Motor neuron (in vitro differentiated cells): ENCODE results near the gene MEGF11. TPM values are rescaled to one million over a fixed set of nuclear protein-coding genes. Genes with fewer than 3 reads are reported as not detected.
"Not testable (repeated sequence)": the region's sequence is repeated elsewhere in the genome, so short reads cannot be mapped to it uniquely, and the experiment has no call there.

Source experiments
- ATAC-seq, 8 experiments: fragments of 200-7000 bp; cut with Tn5 transposase; replicated peaks in 6 of 8; 2 replicates each; pipeline ENCODE4 v1.8.0; 2021; ENCODE audit warnings: mild to moderate bottlenecking in 8 of 8, moderate library complexity in 8 of 8
- H3K27ac ChIP-seq, 2 donors: fragments of 250-450 bp; sonication (Bioruptor Pico); 2 replicates each; pipeline ENCODE4 v1.9.0; 2021; ENCODE audit warnings: antibody characterized with exemption in 2 of 2, mild to moderate bottlenecking in 2 of 2, moderate library complexity in 1 of 2
- H3K4me1 ChIP-seq, 2 donors: fragments of 250-450 bp; sonication (Bioruptor Pico); replicated peaks in 1 of 2; 2 replicates each; pipeline ENCODE4 v1.6.1; 2021; ENCODE audit warnings: antibody characterized with exemption in 2 of 2, mild to moderate bottlenecking in 2 of 2, moderate library complexity in 1 of 2
- H3K4me3 ChIP-seq, 5 donors: fragments of 250-450 bp; sonication (Bioruptor Pico); 2 replicates each; pipeline ENCODE4 v1.9.0; 2021; ENCODE audit warnings: antibody characterized with exemption in 5 of 5, mild to moderate bottlenecking in 5 of 5, moderate library complexity in 4 of 5
- WGBS, 10 experiments: fragments of 450-650 bp; shearing (Covaris generic); methylation state at CpG; one replicate each; pipeline ENCODE4 v1.0.0; 2022; 5-methylcytosine and 5-hydroxymethylcytosine counted together
- in situ Hi-C, 9 experiments: fragments of 400-800 bp; cut with MboI; loops; one replicate each; pipeline ENCODE4 v1.15.0; 2021; ENCODE audit warnings: low sequenced_read_pairs in 9 of 9, low pct_unique_long_range_greater_than_20kb in 2 of 9; ENCODE audit not compliant: unreplicated experiment in 9 of 9
- total RNA-seq, 8 experiments: library from RNA; unstranded; fragments of 300-600 nt; gene quantifications; 2 replicates each; pipeline versions ENCODE4 v1.2.3 to v1.2.4, GENCODE V29; 2022

MEGF11 gene
- total RNA-seq, 8 experiments from 2014 or later: 2.8 to 18.2 (median 9.0) TPM

GRCh38 chr15:65982627-65983322 lies 270.8 kb downstream of the MEGF11 start:
- ATAC-seq: peak in 5 of 8 experiments; percentile 1 to 11 (median 5)
- in situ Hi-C loops: no loop called here

GRCh38 chr15:65981837-65982626 lies 271.5 kb downstream of the MEGF11 start:
- ATAC-seq: peak; percentile 3 to 65 (median 50)
- in situ Hi-C loops: no loop called here
- H3K4me1 ChIP-seq: peaks cover 43 to 47% of the 10 kb centered on the region in 2 donors
- no peak overlapping the region for H3K4me3 ChIP-seq
- 7 to 30% (median 17%) methylated on average over 3 to 13 of the region's 42 CpGs; no CpG with 5 or more reads in 7 of the 10 experiments for WGBS, 10 experiments
- H3K27ac ChIP-seq: no peak overlapping the region

More at GRCh38 chr15:65982627-65983322, 270.8 kb downstream of the MEGF11 start:
- peaks cover 43 to 47% of the 10 kb centered on the region in 2 donors for H3K4me1 ChIP-seq
- H3K27ac ChIP-seq: no peak overlapping the region
- H3K4me3 ChIP-seq: no peak overlapping the region
- 0 to 58% (median 33%) methylated on average over 1 to 8 of the region's 9 CpGs; no CpG with 5 or more reads in 1 of the 10 experiments for WGBS, 10 experiments

GRCh38 chr15:65980824-65981456 lies 272.6 kb downstream of the MEGF11 start:
- Histone ChIP-seq H3K27ac (no peak overlapping the region), H3K4me1 (peaks cover 43 to 47% of the 10 kb centered on the region in 2 donors), H3K4me3 (no peak overlapping the region)
- peak in 4 of 8 experiments; percentile 8 to 55 (median 34) for ATAC-seq
- 40 to 100% (median 72%) methylated on average over 1 to 5 of the region's 5 CpGs; no CpG with 5 or more reads in 6 of the 10 experiments for WGBS, 10 experiments
- in situ Hi-C loops: no loop called here

GRCh38 chr15:65979837-65980236 lies 273.7 kb downstream of the MEGF11 start:
- H3K4me1 ChIP-seq: peaks cover 43 to 47% of the 10 kb centered on the region in 2 donors
- WGBS, 10 experiments: 40 to 83% (median 50%) methylated on average over 1 to 2 of the region's 2 CpGs; no CpG with 5 or more reads in 5 of the 10 experiments
- peak overlapping the region; percentile 43 to 77 for H3K27ac ChIP-seq
- in situ Hi-C loops: no loop called here
- ATAC-seq: no peak
- H3K4me3 ChIP-seq: no peak overlapping the region

GRCh38 chr15:65979316-65979715 lies 274.2 kb downstream of the MEGF11 start:
- no peak overlapping the region for H3K4me3 ChIP-seq
- 13 to 50% (median 35%) methylated on average over 1 to 3 of the region's 7 CpGs; no CpG with 5 or more reads in 6 of the 10 experiments for WGBS, 10 experiments
- in situ Hi-C loops: no loop called here

GRCh38 chr15:65978110-65978509 lies 275.4 kb downstream of the MEGF11 start:
- ATAC-seq: peak in 3 of 8 experiments; percentile 69 to 83 (median 77)
- WGBS, 10 experiments: 0 to 71% (median 43%) methylated on average over 1 of the region's 1 CpG; no CpG with 5 or more reads in 6 of the 10 experiments
- Histone ChIP-seq H3K4me3 (no peak overlapping the region), H3K27ac (no peak overlapping the region), H3K4me1 (peaks cover 50 to 58% of the 10 kb centered on the region in 2 donors)
- in situ Hi-C loops: no loop called here

More at GRCh38 chr15:65979316-65979715, 274.2 kb downstream of the MEGF11 start:
- ATAC-seq: peak in 7 of 8 experiments; percentile 40 to 94 (median 90)
- Histone ChIP-seq H3K27ac (peak overlapping the region; percentile 43 to 77), H3K4me1 (peaks cover 46 to 52% of the 10 kb centered on the region in 2 donors)

DNA sequence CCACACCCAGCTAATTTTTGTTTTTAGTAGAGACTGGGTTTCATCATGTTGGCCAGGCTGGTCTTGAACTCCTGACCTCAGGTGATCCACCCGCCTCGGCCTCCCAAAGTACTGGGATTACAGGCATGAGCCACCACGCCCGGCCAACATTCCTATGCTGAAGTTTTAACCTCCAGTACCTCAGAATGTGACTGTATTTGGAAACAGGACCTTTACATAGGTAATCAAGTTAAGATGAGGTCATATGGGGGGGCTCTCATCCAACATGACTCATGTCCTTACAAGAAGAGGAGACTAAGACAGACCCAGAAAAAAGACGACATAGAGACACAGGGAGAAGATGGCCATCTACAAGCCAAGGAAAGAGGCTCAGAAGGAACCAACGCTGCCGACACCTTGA lies 277.4 kb downstream of the MEGF11 start:
- H3K4me3 ChIP-seq, ATAC-seq, in situ Hi-C loops, H3K27ac ChIP-seq: not testable (repeated sequence)
- H3K4me1 ChIP-seq: peaks cover 39 to 50% of the 10 kb centered on the region in 2 donors
- 60 to 100% (median 93%) methylated on average over 1 to 3 of the region's 7 CpGs; no CpG with 5 or more reads in 3 of the 10 experiments for WGBS, 10 experiments

- ATAC-seq: no peak
- Histone ChIP-seq H3K4me1 (peaks cover 34 to 50% of the 10 kb centered on the region in 2 donors), H3K27ac (peak overlapping the region; percentile 85 to 93), H3K4me3 (no peak overlapping the region)
- in situ Hi-C loops: no loop called here
Measured at GRCh38 chr15:65971741-65971995, 281.9 kb downstream of the MEGF11 start.

GRCh38 chr15:65970937-65971740 lies 282.4 kb downstream of the MEGF11 start:
- 20 to 75% (median 48%) methylated on average over 1 to 7 of the region's 8 CpGs; no CpG with 5 or more reads in 4 of the 10 experiments for WGBS, 10 experiments
- H3K27ac ChIP-seq: peak overlapping the region; percentile 85 to 93
- in situ Hi-C loops: no loop called here
- peaks cover 34 to 50% of the 10 kb centered on the region in 2 donors for H3K4me1 ChIP-seq
- ATAC-seq: peak in 5 of 8 experiments; percentile 72 to 89 (median 84)
- H3K4me3 ChIP-seq: no peak overlapping the region

DNA sequence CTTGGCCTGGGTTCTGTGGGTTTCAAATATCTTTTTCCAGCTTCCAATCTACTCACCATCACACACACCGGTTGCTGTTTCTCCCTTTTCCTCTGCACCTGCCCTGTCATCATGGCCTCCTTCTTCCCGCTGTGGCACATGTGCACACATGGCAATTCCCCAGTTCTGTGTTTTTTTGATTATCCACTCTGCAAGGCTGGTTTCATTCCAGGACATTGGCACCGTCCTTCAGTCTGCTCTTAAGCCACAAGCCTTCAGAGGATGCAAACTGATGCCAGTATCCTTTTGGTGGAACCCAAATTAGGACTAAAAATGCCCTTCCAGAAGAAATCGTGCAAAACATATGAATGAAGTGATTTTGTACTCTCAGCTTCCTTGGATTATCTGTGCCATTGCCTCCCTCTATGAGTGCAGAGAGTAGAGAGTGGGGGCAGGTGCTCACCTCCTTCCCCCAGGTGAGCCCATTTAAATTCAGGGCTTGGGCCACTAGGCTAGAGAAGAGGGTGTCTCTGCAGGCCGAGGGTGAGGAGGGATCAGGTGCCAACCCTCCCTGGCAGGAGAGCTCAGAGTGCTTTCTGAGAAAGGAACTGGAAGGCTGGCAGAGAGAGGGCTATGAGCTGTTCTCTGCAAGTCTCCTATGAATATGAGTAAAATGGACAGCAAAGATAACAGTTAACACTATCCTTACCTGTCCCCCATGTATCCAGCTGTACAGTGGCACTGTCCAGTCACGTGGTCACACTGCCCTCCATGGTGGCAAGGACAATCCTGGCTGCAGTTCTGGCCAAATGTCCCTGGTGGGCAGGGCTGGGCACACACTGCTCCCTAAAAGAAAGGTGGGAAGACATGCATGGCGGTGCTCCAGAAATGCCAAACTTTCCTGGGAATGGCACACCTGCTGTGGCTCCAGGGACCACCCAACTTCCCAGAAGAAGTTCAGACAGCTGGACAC lies 283.4 kb downstream of the MEGF11 start:
- 18 to 97% (median 77%) methylated on average over 1 to 5 of the region's 7 CpGs; no CpG with 5 or more reads in 2 of the 10 experiments for WGBS, 10 experiments
- ATAC-seq: no peak
- in situ Hi-C loops: no loop called here
- H3K4me3 ChIP-seq: no peak overlapping the region
- peak overlapping the region; percentile 85 to 93 for H3K27ac ChIP-seq
- H3K4me1 ChIP-seq: peaks cover 34 to 50% of the 10 kb centered on the region in 2 donors

- Histone ChIP-seq H3K27ac (no peak overlapping the region), H3K4me1 (peaks cover 30 to 38% of the 10 kb centered on the region in 2 donors), H3K4me3 (no peak overlapping the region)
- in situ Hi-C loops: no loop called here
- no peak for ATAC-seq
- 56 to 100% (median 79%) methylated on average over 2 to 5 of the region's 5 CpGs; no CpG with 5 or more reads in 3 of the 10 experiments for WGBS, 10 experiments
Measured at GRCh38 chr15:65968511-65968910, 285.0 kb downstream of the MEGF11 start.
